Loucy (cell line): ENCODE data around the gene DIO1.
"Not testable (repeated sequence)": the region's sequence is repeated elsewhere in the genome, so short reads cannot be mapped to it uniquely, and the experiment has no call there.

Source experiments
- H2AFZ ChIP-seq: fragments of 200-600 bp; sonication (generic); 2 replicates; pipeline ENCODE4 v1.6.0; 2016; ENCODE audit warnings: antibody characterized with exemption, mild to moderate bottlenecking, low read length, moderate library complexity
- H3F3A ChIP-seq: fragments of 200-600 bp; 2 replicates; pipeline ENCODE4 v1.6.0; 2016; ENCODE audit warnings: antibody characterized with exemption, low read depth, mild to moderate bottlenecking
- H3K27me3 ChIP-seq: fragments of 200-600 bp; sonication (generic); 2 replicates; pipeline ENCODE4 v1.6.1; 2014; ENCODE audit warnings: low read length, mild to moderate bottlenecking; ENCODE audit not compliant: insufficient read depth, poor library complexity, severe bottlenecking
- H3K36me3 ChIP-seq: fragments of 200-600 bp; sonication (generic); 2 replicates; pipeline ENCODE4 v1.6.1; 2016; ENCODE audit warnings: low read length; ENCODE audit not compliant: insufficient read depth
- H3K4me1 ChIP-seq: fragments of 200-600 bp; sonication (generic); 2 replicates; pipeline ENCODE4 v1.5.1; 2014; ENCODE audit warnings: low read length, mild to moderate bottlenecking; ENCODE audit not compliant: insufficient read depth, poor library complexity, severe bottlenecking
- H3K4me2 ChIP-seq: fragments of 200-600 bp; sonication (generic); 2 replicates; pipeline ENCODE4 v1.6.0; 2014; ENCODE audit warnings: antibody characterized with exemption, low read length, low read depth, mild to moderate bottlenecking; ENCODE audit not compliant: poor library complexity, severe bottlenecking
- H3K4me3 ChIP-seq: fragments of 200-600 bp; sonication (generic); 2 replicates; pipeline ENCODE4 v1.5.1; 2014; ENCODE audit warnings: low read length, mild to moderate bottlenecking, mixed read lengths; ENCODE audit not compliant: poor library complexity, severe bottlenecking
- H3K79me2 ChIP-seq: fragments of 200-600 bp; sonication (generic); 2 replicates; pipeline ENCODE4 v1.6.1; 2014; ENCODE audit warnings: low read length; ENCODE audit not compliant: insufficient read depth
- H3K9ac ChIP-seq: fragments of 200-600 bp; sonication (generic); 2 replicates; pipeline ENCODE4 v1.6.0; 2014; ENCODE audit warnings: mild to moderate bottlenecking, low read depth, low read length, moderate library complexity; ENCODE audit not compliant: poor library complexity, severe bottlenecking
- H3K9me2 ChIP-seq: fragments of 200-600 bp; sonication (generic); replicated peaks from 2 replicates; pipeline ENCODE4 v1.6.1; 2016; ENCODE audit warnings: low read depth, low read length, mixed read lengths
- H3K9me3 ChIP-seq: fragments of 200-600 bp; sonication (generic); 2 replicates; pipeline ENCODE4 v1.6.1; 2014; ENCODE audit warnings: mild to moderate bottlenecking, antibody characterized with exemption, low read length, low read depth; ENCODE audit not compliant: insufficient read depth
- H4K20me1 ChIP-seq: fragments of 200-600 bp; sonication (generic); 2 replicates; pipeline ENCODE4 v1.6.0; 2014; ENCODE audit warnings: antibody characterized with exemption, low read length, mild to moderate bottlenecking; ENCODE audit not compliant: insufficient read depth, poor library complexity, severe bottlenecking
- CTCF ChIP-seq: fragments of 200-600 bp; sonication (generic); conservative IDR thresholded peaks from 2 replicates; pipeline ENCODE4 v1.5.1; 2014; ENCODE audit warnings: mild to moderate bottlenecking, antibody characterized with exemption, low read length
- EZH2phosphoT487 ChIP-seq: fragments of 200-600 bp; IDR thresholded peaks from 2 replicates; pipeline ENCODE4 v1.6.1; 2018; ENCODE audit warnings: antibody characterized with exemption, mild to moderate bottlenecking, moderate library complexity, borderline replicate concordance

The DIO1 gene

GRCh38 chr1:53871773-53872484 is 22.1 kb upstream of the DIO1 start:
- no peak overlapping the region for H2AFZ ChIP-seq
- no peaks in the 10 kb centered on the region for H4K20me1 ChIP-seq
- TF ChIP-seq EZH2phosphoT487 = no peak
- no peak for TF ChIP-seq CTCF
- no peaks in the 10 kb centered on the region for H3K9me3 ChIP-seq
- no peaks in the 10 kb centered on the region for H3K27me3 ChIP-seq
- no peaks in the 10 kb centered on the region for H3F3A ChIP-seq
- no peaks in the 10 kb centered on the region for H3K79me2 ChIP-seq
- H3K9me2 ChIP-seq = no peaks in the 10 kb centered on the region
- no peak overlapping the region for H3K9ac ChIP-seq
- no peak overlapping the region for H3K4me3 ChIP-seq
- H3K36me3 ChIP-seq = peaks cover 17% of the 10 kb centered on the region; the same call in 1 of the 2 replicates
- H3K4me2 ChIP-seq = no peak overlapping the region
- no peaks in the 10 kb centered on the region for H3K4me1 ChIP-seq

- not testable (repeated sequence) for H3K27me3 ChIP-seq, H3K4me2 ChIP-seq, H3K9me3 ChIP-seq, H3K9me2 ChIP-seq, H3K4me1 ChIP-seq, H3K4me3 ChIP-seq, H2AFZ ChIP-seq, H4K20me1 ChIP-seq, H3F3A ChIP-seq, H3K79me2 ChIP-seq, H3K9ac ChIP-seq
- H3K36me3 ChIP-seq = peaks cover 15% of the 10 kb centered on the region; the same call in 1 of the 2 replicates
Measured at GRCh38 chr1:53875150-53875549, 18.8 kb upstream of the DIO1 start.

- no peaks in the 10 kb centered on the region for H3K9me2 ChIP-seq
- peaks cover 11% of the 10 kb centered on the region; the same call in 1 of the 2 replicates for H3K36me3 ChIP-seq
- no peak overlapping the region for H2AFZ ChIP-seq
- H3K79me2 ChIP-seq = no peaks in the 10 kb centered on the region
- no peaks in the 10 kb centered on the region for H3K9me3 ChIP-seq
- TF ChIP-seq CTCF (peak; percentile 85), EZH2phosphoT487 (no peak)
- no peak overlapping the region for H3K4me2 ChIP-seq
- H3K4me3 ChIP-seq = no peak overlapping the region
- no peaks in the 10 kb centered on the region for H3F3A ChIP-seq
- H3K4me1 ChIP-seq = no peaks in the 10 kb centered on the region
- H4K20me1 ChIP-seq = no peaks in the 10 kb centered on the region
- no peak overlapping the region for H3K9ac ChIP-seq
- H3K27me3 ChIP-seq = no peaks in the 10 kb centered on the region
Measured at GRCh38 chr1:53878492-53879105, 15.4 kb upstream of the DIO1 start.

GRCh38 chr1:53881853-53882252 is 12.1 kb upstream of the DIO1 start:
- not testable (repeated sequence) for H3K9me3 ChIP-seq, H3F3A ChIP-seq, H3K9me2 ChIP-seq, H2AFZ ChIP-seq, H3K79me2 ChIP-seq, H3K36me3 ChIP-seq, H3K4me3 ChIP-seq, H3K4me2 ChIP-seq, H3K27me3 ChIP-seq, H3K4me1 ChIP-seq, H3K9ac ChIP-seq, H4K20me1 ChIP-seq

GRCh38 chr1:53883600-53883999 is 10.4 kb upstream of the DIO1 start:
- not testable (repeated sequence) for H3K36me3 ChIP-seq, H3K79me2 ChIP-seq, H3K27me3 ChIP-seq, H3K4me1 ChIP-seq, H3K9ac ChIP-seq, H3K4me3 ChIP-seq, H3K4me2 ChIP-seq, H2AFZ ChIP-seq, H3K9me3 ChIP-seq, H3F3A ChIP-seq, H3K9me2 ChIP-seq, H4K20me1 ChIP-seq
